ENCODE measurements around the gene ADCY9. TPM values are rescaled to one million over a fixed set of nuclear protein-coding genes. Genes with fewer than 3 reads are reported as not detected.

Gene ADCY9
- total RNA-seq, 1 experiment from 2014 or later: 4.7 TPM

- Histone ChIP-seq H2AK5ac (ENCODE audit: insufficient read length, low read length) (no peak overlapping the region), H2AFZ (ENCODE audit: low read length) (no peak overlapping the region), H3K4ac (ENCODE audit: low read depth, low read length) (no peak overlapping the region), H3T11ph (ENCODE audit: low read length) (no peak overlapping the region), H4K20me1 (ENCODE audit: control insufficient read depth, insufficient read depth, insufficient read length) (no peaks in the 10 kb centered on the region), H3K18ac (ENCODE audit: insufficient read length, low read depth, low read length) (no peak overlapping the region), H2BK120ac (ENCODE audit: low read depth, low read length, poor library complexity, severe bottlenecking) (no peak overlapping the region), H3K9me3 (ENCODE audit: control insufficient read depth, low read depth, low read length) (no peaks in the 10 kb centered on the region), H3K4me2 (ENCODE audit: insufficient read depth, insufficient read length, low read length) (no peak overlapping the region), H3K56ac (ENCODE audit: insufficient read length, low read depth, low read length) (no peak overlapping the region), H3K27ac (ENCODE audit: insufficient read length, low read depth, low read length) (no peak overlapping the region), H3K14ac (ENCODE audit: insufficient read depth, low read length) (no peak overlapping the region), H2BK5ac (ENCODE audit: insufficient read length, low read length) (no peak overlapping the region), H4K5ac (ENCODE audit: insufficient read length, low read depth, low read length) (no peak overlapping the region), H2BK20ac (ENCODE audit: low read depth, low read length, poor library complexity, severe bottlenecking) (no peak overlapping the region), H3K4me1 (ENCODE audit: insufficient read depth, low read length) (no peaks in the 10 kb centered on the region), H4K8ac (replicated peaks; ENCODE audit: insufficient read length, low read depth, low read length) (no peak overlapping the region), H3K23ac (ENCODE audit: insufficient read length, low read depth, low read length) (no peak overlapping the region), H4K91ac (ENCODE audit: insufficient read length, low read depth, low read length) (no peak overlapping the region), H3K9ac (ENCODE audit: extremely low read depth, insufficient read length, low read length) (no peak overlapping the region), H3K79me2 (ENCODE audit: insufficient read depth, low read length) (no peaks in the 10 kb centered on the region), H3K79me1 (ENCODE audit: insufficient read depth, low read depth, low read length, poor library complexity, severe bottlenecking) (no peaks in the 10 kb centered on the region), H3K27me3 (ENCODE audit: insufficient read depth, low read length) (no peaks in the 10 kb centered on the region), H2BK15ac (ENCODE audit: low read depth, low read length) (no peak overlapping the region), H3K23me2 (ENCODE audit: insufficient read length, low read depth, low read length, poor library complexity, severe bottlenecking) (no peaks in the 10 kb centered on the region), H2BK12ac (ENCODE audit: insufficient read length, low read depth, low read length) (no peak overlapping the region)
- H3K36me3 Mint-ChIP-seq (ENCODE audit: insufficient read depth in 1 of 3, low read depth in 3 of 3): no peaks in the 10 kb centered on the region
- H3K27ac Mint-ChIP-seq: no peak overlapping the region
- no CpG with 5 or more reads among the region's 24 CpGs for WGBS (ENCODE audit: extremely low coverage, insufficient read length, low lambda C conversion rate)
- TF ChIP-seq, protein P1, sequence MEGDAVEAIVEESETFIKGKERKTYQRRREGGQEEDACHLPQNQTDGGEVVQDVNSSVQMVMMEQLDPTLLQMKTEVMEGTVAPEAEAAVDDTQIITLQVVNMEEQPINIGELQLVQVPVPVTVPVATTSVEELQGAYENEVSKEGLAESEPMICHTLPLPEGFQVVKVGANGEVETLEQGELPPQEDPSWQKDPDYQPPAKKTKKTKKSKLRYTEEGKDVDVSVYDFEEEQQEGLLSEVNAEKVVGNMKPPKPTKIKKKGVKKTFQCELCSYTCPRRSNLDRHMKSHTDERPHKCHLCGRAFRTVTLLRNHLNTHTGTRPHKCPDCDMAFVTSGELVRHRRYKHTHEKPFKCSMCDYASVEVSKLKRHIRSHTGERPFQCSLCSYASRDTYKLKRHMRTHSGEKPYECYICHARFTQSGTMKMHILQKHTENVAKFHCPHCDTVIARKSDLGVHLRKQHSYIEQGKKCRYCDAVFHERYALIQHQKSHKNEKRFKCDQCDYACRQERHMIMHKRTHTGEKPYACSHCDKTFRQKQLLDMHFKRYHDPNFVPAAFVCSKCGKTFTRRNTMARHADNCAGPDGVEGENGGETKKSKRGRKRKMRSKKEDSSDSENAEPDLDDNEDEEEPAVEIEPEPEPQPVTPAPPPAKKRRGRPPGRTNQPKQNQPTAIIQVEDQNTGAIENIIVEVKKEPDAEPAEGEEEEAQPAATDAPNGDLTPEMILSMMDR (conservative IDR thresholded peaks at IDR 0.05): no peak
- H3K4me1 Mint-ChIP-seq: peaks cover 6 to 13% of the 10 kb centered on the region in 2 experiments; a peak in 3 of 4 replicates
- H3K9me3 Mint-ChIP-seq: no peaks in the 10 kb centered on the region
- DNase-seq: no peak
- no peak overlapping the region for H3K4me3 Mint-ChIP-seq
- peaks cover 4% of the 10 kb centered on the region for H3K27me3 Mint-ChIP-seq (ENCODE audit: low read depth)
Observed at GRCh38 chr16:3953728-3954410, 162.4 kb downstream of the ADCY9 start.

All from H9 (cell line).